Smooth muscle cell (in vitro differentiated cells): ENCODE results near the gene FAM118A. TPM values are rescaled to one million over a fixed set of nuclear protein-coding genes. Genes with fewer than 3 reads are reported as not detected.
"Not testable (repeated sequence)": the region's sequence is repeated elsewhere in the genome, so short reads cannot be mapped to it uniquely, and the experiment has no call there.

Experiments used
- DNase-seq: peaks from one replicate; lab custom pipeline; 2025; ENCODE audit not compliant: unreplicated experiment; lab: John Stamatoyannopoulos, UW
- H2AFZ ChIP-seq: fragments of 200-600 bp; sonication (generic); 2 replicates; pipeline ENCODE4 v1.6.0; 2016; ENCODE audit warnings: antibody characterized with exemption, low read depth, mild to moderate bottlenecking
- H3F3A ChIP-seq: fragments of 200-600 bp; sonication (generic); 2 replicates; pipeline ENCODE4 v1.6.0; 2017; ENCODE audit warnings: antibody characterized with exemption, low read depth
- H3K27ac ChIP-seq: fragments of 200-600 bp; sonication (generic); 2 replicates; pipeline ENCODE4 v1.5.1; 2016; ENCODE audit warnings: low read depth, mild to moderate bottlenecking
- H3K27me3 ChIP-seq: fragments of 200-600 bp; sonication (generic); 2 replicates; pipeline ENCODE4 v1.6.1; 2016; ENCODE audit warnings: low read depth, mild to moderate bottlenecking
- H3K36me3 ChIP-seq: fragments of 200-600 bp; sonication (generic); 2 replicates; pipeline ENCODE4 v1.5.1; 2016; ENCODE audit warnings: low read depth
- H3K4me1 ChIP-seq: fragments of 200-600 bp; sonication (generic); 2 replicates; pipeline ENCODE4 v1.5.1; 2016; ENCODE audit warnings: low read depth
- H3K4me2 ChIP-seq: fragments of 200-600 bp; sonication (generic); 2 replicates; pipeline ENCODE4 v1.6.0; 2016; ENCODE audit warnings: mild to moderate bottlenecking
- H3K4me3 ChIP-seq: fragments of 200-600 bp; sonication (generic); 2 replicates; pipeline ENCODE4 v1.5.1; 2016; ENCODE audit warnings: mild to moderate bottlenecking
- H3K79me2 ChIP-seq: fragments of 200-600 bp; sonication (generic); 2 replicates; pipeline ENCODE4 v1.6.0; 2016; ENCODE audit warnings: low read depth, mild to moderate bottlenecking
- H3K9ac ChIP-seq: fragments of 200-600 bp; sonication (generic); 2 replicates; pipeline ENCODE4 v1.6.0; 2016; ENCODE audit warnings: low read depth
- H3K9me3 ChIP-seq: fragments of 200-600 bp; sonication (generic); replicated peaks from 2 replicates; pipeline ENCODE4 v1.5.1; 2016; ENCODE audit warnings: low read depth
- H4K20me1 ChIP-seq: fragments of 200-600 bp; sonication (generic); 2 replicates; pipeline ENCODE4 v1.6.0; 2016; ENCODE audit warnings: low read depth
- WGBS: methylation state at CpG from one replicate; pipeline ENCODE4 v1.1.7; 2016; ENCODE audit warnings: low lambda C conversion rate; 5-methylcytosine and 5-hydroxymethylcytosine counted together
- polyA plus RNA-seq: library from polyadenylated mRNA; unstranded; fragments of >200 nt; fragmentation: Nextera tagmentation; extraction: Ambion mirVana; gene quantifications from 2 replicates; pipeline ENCODE4 v1.2.1, GENCODE V29; 2016
- total RNA-seq: library from RNA; depleted of rRNA; stranded (reverse); fragments of >200 nt; gene quantifications from 2 replicates; pipeline ENCODE4 v1.2.3, GENCODE V29; 2014
- TF ChIP-seq, protein P1 (sequence below): fragments of 200-600 bp; sonication (generic); IDR thresholded peaks from 2 replicates; pipeline ENCODE4 v1.5.1; 2017; ENCODE audit warnings: borderline replicate concordance, mild to moderate bottlenecking, antibody characterized with exemption; ENCODE audit not compliant: insufficient read depth, poor library complexity, severe bottlenecking

FAM118A gene
- total and polyA plus RNA-seq, 2 experiments from 2014 or later = 36.6 to 60.3 TPM

DNA sequence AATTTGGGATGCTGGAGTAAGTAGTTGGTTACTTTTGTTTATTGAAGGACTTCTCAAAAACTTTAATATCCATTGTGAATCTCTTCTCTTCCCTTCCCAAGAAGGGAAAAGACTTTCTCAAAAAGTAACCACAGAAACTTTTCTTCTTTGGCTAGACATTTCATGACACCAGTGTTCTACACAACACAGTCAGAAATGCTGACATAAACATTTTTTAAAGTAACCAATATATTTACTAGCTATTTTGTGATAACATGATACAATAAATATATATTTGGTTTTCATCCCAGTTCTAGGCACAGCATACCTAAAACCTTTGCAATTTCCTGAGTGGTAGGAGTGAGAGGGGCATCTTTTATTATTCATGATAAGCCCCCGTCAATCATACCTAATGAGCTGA is 47.8 kb downstream of the FAM118A start:
- Histone ChIP-seq H3K27ac (no peak overlapping the region), H3K9me3 (no peaks in the 10 kb centered on the region), H3K27me3 (no peaks in the 10 kb centered on the region), H2AFZ (no peak overlapping the region), H3K4me3 (no peak overlapping the region), H3K36me3 (no peaks in the 10 kb centered on the region), H3K9ac (no peak overlapping the region), H3F3A (no peaks in the 10 kb centered on the region), H3K4me2 (no peak overlapping the region), H3K4me1 (no peaks in the 10 kb centered on the region), H3K79me2 (no peaks in the 10 kb centered on the region), H4K20me1 (no peaks in the 10 kb centered on the region)
- WGBS = 100% methylated on average over 1 of the region's 1 CpG
- no peak for DNase-seq
- TF ChIP-seq, protein P1, sequence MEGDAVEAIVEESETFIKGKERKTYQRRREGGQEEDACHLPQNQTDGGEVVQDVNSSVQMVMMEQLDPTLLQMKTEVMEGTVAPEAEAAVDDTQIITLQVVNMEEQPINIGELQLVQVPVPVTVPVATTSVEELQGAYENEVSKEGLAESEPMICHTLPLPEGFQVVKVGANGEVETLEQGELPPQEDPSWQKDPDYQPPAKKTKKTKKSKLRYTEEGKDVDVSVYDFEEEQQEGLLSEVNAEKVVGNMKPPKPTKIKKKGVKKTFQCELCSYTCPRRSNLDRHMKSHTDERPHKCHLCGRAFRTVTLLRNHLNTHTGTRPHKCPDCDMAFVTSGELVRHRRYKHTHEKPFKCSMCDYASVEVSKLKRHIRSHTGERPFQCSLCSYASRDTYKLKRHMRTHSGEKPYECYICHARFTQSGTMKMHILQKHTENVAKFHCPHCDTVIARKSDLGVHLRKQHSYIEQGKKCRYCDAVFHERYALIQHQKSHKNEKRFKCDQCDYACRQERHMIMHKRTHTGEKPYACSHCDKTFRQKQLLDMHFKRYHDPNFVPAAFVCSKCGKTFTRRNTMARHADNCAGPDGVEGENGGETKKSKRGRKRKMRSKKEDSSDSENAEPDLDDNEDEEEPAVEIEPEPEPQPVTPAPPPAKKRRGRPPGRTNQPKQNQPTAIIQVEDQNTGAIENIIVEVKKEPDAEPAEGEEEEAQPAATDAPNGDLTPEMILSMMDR = no peak

DNA sequence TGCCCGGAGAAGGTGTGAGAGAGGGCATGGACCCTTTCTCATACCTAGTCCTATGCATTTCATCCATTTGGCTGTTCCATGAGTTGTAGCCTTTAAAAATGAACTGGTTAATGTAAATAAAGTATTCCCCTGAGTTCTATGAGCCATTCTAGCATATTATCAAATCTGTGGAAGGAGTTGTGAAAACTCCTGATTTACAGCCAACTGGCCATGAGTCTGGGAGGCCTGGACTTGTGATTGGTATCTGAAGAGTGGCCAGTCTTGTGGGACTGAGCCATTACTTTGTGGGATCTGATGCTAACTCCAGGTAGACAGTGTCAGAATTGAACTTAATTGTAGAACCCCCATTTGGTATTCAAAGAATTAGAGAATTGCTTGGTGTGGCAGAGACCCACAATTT is 48.4 kb downstream of the FAM118A start:
- DNase-seq = no peak
- Histone ChIP-seq H3K4me2 (no peak overlapping the region), H3K4me1 (no peaks in the 10 kb centered on the region), H3K27me3 (no peaks in the 10 kb centered on the region), H3K9ac (no peak overlapping the region), H3K79me2 (no peaks in the 10 kb centered on the region), H3K4me3 (no peak overlapping the region), H3K27ac (no peak overlapping the region), H3K9me3 (no peaks in the 10 kb centered on the region), H3F3A (no peaks in the 10 kb centered on the region), H3K36me3 (no peaks in the 10 kb centered on the region), H4K20me1 (no peaks in the 10 kb centered on the region), H2AFZ (no peak overlapping the region)
- 96% methylated on average over 1 of the region's 1 CpG for WGBS
- TF ChIP-seq, protein P1 = no peak

- H4K20me1 ChIP-seq = no peaks in the 10 kb centered on the region
- no peaks in the 10 kb centered on the region for H3K4me1 ChIP-seq
- WGBS = 81% methylated on average over 4 of the region's 4 CpGs
- no peak overlapping the region for H2AFZ ChIP-seq
- no peak overlapping the region for H3K27ac ChIP-seq
- H3K4me2 ChIP-seq = no peak overlapping the region
- TF ChIP-seq, protein P1 = no peak
- no peaks in the 10 kb centered on the region for H3K36me3 ChIP-seq
- no peaks in the 10 kb centered on the region for H3F3A ChIP-seq
- H3K9ac ChIP-seq = no peak overlapping the region
- H3K27me3 ChIP-seq = peaks cover 3% of the 10 kb centered on the region
- no peak overlapping the region for H3K4me3 ChIP-seq
- H3K9me3 ChIP-seq = no peaks in the 10 kb centered on the region
- no peak for DNase-seq
- no peaks in the 10 kb centered on the region for H3K79me2 ChIP-seq
Measured at GRCh38 chr22:45359627-45360026, 49.9 kb downstream of the FAM118A start.

DNA sequence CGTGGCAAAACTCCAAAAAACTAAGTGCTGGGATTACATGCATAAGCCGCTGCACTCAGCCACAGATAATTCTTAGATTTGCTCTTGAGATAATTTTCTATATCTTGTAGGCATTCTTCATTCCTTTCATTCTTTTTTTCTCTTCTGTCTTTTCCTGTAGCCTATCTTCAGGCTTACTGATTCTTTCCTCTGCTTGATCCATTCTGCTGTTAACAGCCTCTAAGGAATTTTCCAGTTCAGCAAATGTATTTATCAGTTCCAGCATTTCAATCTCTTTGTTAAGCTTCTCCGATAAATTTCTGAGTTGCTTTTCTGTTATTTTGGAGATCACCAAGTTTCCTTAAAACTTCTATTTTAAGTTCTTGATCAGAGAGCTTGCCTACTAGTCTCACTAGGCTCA is 57.0 kb downstream of the FAM118A start:
- Histone ChIP-seq H3K9ac (no peak overlapping the region), H3K4me2 (no peak overlapping the region), H3K9me3 (no peaks in the 10 kb centered on the region), H3K27ac (no peak overlapping the region), H3F3A (no peaks in the 10 kb centered on the region), H4K20me1 (no peaks in the 10 kb centered on the region), H3K4me3 (no peak overlapping the region), H3K27me3 (peaks cover 3% of the 10 kb centered on the region), H3K79me2 (no peaks in the 10 kb centered on the region), H3K36me3 (no peaks in the 10 kb centered on the region), H3K4me1 (no peaks in the 10 kb centered on the region), H2AFZ (no peak overlapping the region)
- DNase-seq = no peak
- TF ChIP-seq, protein P1 = no peak
- 79% methylated on average over 3 of the region's 3 CpGs for WGBS

GRCh38 chr22:45373592-45373991 is 63.9 kb downstream of the FAM118A start:
- H3K79me2 ChIP-seq, H3K4me1 ChIP-seq, H4K20me1 ChIP-seq, H3K4me3 ChIP-seq, H3K4me2 ChIP-seq, H3K27me3 ChIP-seq, H2AFZ ChIP-seq, H3F3A ChIP-seq, H3K36me3 ChIP-seq, H3K9ac ChIP-seq, DNase-seq, H3K9me3 ChIP-seq, H3K27ac ChIP-seq: not testable (repeated sequence)
- 94% methylated on average over 3 of the region's 3 CpGs for WGBS
